Measurements from ENCODE around the gene MOGAT2.

MOGAT2 gene

DNA sequence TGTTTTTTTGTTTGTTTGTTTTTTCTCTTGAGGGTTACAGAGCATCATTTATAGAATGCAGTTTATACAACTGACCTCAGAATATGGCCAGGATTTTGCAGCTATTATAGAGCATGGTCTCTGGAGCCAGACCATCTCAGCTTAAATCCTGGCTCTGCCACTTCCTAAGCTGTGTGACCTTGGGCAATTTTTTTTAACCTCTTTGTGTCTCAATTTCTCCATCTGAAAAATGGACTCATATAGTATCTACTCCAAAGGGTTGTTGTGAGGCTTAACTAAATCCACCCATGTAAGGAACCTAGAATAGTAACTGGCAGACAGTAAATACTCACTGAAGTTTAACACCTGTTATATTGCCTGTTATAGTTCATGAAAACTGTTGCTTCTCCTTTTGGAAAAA is 42.6 kb downstream of the MOGAT2 start:
- DNase-seq = no peak

DNA sequence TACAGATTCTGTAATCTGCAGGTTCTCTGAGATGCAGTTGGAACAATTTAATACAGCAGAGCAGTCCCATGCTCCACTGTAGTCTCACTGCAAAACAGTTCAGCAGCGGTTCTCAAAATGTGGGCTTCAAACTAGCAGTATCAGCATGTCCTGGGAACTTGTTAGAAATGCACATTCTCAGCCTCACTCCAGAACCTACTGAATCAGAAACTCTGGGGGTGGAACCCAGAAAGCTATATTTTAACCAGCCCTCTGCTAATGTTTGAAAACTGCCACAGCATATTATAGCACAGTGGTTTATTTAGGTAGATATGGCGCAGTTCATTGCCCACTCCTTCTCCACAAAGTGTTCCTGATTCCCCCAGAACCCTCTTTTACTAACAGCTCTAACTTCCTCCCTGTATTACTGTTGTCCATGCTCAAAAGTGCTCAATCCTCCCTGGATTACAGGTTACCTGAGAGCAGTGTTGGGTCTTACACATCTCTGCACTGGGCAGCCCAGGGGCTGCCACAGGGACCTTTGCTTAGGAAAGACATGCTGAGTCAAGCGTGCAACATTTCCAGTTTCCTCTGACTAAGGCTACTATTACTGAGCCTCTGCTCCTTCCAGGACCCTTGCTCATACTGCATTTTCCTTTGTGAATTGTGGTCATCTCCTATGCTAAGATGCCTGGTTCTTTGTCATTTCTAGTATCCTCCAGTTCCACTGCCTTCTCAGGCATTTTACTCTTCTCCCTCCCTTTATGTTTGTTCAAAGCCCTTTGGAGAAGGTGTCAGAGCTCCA is 43.3 kb downstream of the MOGAT2 start:
- no peak for DNase-seq

DNA sequence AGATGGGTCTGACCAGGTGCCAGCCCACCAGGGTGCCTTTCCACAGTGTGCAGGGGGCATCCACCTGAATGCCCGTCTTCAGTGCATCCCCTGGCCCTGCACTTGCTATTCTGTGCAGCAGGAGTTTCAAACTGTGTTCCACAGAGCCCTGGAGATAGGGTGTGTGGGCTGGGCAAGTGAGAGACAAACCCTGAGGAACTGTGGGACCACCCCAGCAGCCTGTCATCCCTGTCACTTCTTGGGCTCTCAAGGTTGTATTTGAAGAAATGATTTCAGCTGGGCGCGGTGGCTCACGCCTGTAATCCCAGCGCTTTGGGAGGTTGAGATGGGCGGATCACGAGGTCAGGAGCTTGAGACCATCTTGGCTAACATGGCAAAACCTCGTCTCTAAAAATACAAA is 44.5 kb downstream of the MOGAT2 start:
- no peak for DNase-seq

DNA sequence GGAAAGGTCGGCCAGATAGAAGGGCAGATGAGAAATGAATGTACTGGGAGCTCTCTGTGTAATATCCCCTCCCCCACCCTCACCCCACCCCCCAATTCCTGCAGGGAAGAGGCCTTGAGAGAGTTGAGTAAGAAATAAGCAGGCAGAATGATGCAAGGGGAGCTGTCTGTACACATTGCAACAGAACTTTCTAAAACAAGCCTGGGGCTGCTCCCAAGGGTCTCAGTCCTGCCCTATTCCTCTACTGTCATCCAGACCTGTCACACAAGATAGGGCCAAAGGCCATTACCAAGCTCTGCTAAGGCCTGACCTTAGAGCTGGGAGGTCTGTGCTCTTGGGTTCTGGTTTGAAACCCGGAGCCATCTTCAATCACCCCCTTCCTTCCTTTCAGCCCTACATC is 45.2 kb downstream of the MOGAT2 start:
- DNase-seq = peak; percentile 55 to 57

DNA sequence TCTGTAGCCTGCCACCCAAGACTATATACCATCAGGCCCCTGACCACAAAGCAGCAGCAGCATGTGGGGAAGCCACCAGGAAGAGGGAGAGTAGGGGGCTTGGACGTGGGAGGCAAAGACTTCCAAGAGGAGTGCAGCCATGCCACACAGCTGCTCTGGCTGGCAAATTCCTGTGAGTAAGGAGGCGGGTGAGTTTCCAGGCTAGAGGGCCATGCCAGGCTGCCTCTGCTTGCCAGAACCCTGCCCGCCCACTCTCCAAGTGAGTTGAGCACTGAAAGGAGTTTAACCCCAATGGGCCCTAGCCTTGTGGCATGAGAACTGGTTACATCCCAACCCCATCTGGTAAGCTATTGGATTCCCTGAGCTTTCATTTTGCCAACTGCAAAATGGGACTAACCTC is 46.2 kb downstream of the MOGAT2 start:
- no peak for DNase-seq

DNA sequence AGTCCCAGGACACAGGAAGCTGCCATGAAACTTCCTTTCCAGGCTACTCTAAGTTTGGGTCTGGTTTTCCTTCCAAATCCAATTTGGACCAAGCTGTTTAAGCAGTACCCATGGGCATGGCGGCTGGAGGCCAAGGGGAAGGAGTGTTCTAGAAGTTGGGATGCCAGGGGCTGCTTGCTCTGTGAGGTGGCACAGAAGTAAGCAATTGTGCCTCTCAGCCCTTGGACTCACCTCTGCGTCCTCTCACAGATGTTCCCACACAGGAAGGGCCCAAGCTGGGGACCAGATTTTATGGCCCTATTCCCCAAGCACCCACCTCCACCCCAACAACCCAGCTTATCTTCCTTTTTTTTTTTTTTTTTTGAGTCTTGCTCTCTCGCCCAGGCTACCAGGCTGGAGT is 47.5 kb downstream of the MOGAT2 start:
- no peak for DNase-seq

DNA sequence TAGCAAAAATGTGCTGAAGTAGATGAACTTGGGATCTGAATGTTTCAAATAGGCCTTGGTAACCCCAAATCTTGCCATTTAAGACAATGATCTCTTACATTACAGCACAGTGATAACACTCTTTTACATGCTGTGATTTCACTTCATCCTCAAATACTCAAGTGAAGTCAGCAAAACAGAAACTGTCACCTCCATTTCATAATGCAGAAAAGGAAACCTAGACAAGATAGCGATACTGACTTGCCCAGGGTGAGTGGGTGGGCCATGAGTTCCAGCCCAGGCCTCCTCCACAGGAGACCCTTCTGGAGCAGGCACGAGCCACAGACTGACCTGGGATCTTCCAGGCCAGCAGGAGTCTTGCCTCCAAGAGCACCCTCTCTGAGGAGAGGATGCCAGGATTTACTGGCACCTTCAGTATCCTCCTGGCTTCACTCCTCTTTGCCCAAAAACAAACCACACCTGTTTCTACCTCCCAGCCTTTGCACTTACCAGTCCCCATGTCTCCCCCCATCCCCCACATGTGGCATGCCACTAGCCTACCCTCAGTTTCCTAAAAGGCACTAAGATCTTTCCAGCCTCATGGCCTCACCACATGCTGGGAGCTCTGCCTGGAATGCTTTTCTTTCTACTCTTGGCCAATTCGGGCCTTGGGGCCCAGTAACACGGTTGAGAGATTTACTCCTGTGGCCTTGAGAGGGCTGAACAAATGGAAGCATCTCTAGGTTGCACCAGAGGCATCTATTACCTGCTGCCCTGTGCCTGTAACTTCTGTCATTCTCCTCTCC is 49.0 kb downstream of the MOGAT2 start:
- DNase-seq = no peak

DNA sequence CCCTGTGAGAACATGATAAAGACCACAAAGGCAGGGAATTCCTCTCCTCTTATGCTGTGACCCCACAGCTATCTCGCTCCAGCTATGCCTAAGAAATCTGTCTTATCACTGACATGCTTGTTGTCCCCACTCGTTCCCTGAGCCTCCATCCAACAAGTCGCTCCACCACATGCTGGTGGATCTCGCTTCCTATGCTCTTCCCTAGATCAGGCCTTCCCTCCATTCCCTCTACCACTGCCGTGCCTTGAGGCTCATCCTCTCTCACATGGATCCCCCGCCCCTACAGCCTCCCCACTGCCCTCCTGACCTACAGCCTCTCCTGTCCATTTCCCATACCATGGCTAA is 49.6 kb downstream of the MOGAT2 start:
- DNase-seq = no peak

DNA sequence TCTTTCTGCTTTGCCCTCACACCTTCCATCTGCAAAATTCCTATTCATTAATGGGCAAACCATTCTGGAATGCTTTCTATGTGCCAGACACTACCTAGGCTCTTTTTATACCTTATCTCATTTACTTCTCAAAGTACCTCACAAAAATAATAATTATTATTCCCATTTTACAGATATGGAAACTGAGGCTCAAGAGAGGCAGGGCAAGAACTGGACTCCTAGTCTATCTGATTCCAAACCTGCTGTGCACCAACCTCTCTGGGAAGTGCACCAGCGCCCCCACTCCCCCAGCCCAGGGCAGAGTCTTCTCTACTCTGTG is 50.1 kb downstream of the MOGAT2 start:
- no peak for DNase-seq

DNA sequence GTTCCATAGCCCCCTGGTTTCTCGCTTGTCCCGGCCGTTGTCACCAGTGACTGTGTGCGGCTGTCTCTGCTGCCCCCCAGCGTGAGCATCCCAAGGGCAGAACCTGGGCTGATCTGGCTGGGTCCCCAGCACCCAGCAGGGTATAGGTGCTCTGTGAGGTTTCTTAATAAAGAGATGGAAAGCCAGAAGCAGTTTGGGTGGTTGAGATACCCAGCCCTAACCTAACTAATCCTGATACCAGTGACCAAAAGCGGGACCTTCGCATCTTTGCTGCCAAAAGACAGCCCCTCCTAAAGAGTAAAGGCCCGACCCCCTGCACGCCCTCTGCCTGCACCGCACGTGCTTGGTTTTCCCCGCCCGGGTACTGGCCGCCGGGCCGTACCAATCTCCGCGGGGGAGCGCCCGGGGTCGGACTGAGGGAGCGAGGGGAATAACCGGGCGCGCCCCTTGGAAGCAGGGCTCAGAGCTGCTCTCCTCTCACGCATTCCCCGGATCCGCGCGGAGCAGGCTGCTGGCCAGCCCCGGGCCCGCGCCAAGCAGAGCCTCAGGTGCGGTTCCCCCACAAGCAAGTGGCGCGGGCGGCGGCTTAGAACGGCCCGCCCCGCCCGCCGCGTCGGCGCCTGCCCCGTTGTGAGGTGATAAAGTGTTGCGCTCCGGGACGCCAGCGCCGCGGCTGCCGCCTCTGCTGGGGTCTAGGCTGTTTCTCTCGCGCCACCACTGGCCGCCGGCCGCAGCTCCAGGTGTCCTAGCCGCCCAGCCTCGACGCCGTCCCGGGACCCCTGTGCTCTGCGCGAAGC is 50.7 kb downstream of the MOGAT2 start, which contains the start of gene DGAT2:
TSS of gene DGAT2 (plus strand) at position 667 of the 797 bp plus-strand sequence. CDS start 214 bp downstream, outside the sequence.
- DNase-seq = peak in 1 of 2 donors; percentile 68

DNA sequence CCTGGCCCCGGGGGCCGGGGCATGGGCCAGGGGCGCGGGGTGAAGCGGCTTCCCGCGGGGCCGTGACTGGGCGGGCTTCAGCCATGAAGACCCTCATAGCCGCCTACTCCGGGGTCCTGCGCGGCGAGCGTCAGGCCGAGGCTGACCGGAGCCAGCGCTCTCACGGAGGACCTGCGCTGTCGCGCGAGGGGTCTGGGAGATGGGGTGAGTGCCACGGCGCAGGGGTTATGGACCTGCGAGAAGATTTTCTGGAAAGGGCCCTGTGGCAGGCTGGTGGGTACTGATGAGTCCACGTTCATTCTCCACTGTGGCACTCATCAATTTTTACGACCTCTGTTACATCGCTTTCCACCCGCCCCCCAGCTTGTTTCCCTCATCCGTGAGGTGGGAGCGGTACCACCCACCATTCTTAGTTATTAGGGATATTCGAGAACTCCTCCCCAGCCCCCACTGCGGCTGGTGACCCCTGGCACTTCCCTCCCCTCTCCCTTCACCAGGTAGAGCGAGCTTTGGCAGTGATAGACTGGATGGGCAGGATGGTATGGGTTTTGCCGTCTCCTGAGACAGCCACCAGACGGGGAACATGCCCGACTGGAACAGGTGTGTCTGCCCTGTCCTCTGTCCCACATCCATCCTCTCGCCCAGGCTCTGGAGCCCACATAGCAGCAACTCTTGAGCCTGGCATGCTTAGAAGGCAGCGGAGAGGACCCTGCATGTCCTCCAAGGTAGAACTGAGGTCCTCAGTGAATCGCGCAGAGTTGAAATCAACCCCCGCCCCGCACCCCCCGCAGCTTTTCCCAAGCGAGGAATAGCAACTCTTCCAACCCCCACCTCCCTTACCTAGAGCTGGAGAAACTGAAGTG is 51.5 kb downstream of the MOGAT2 start:
- DNase-seq = no peak

DNA sequence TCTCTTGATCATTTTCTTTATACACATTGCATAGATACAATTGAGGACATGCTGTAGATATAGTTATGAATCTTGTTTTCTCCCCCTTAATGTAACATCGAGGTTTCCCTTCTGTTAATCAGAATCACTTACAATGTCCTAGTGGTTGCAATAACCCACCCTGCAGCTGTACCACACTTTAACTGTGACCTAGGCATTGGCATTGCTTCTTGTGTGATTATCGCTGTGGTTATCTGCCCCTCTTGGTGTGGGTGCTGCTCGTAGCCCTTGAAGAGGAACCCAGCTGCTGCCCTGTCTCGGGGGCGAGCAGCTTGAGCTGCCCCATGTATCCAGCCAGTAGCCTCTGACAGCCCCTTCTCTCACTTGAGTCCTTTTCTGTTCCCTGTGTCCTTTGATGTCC is 52.5 kb downstream of the MOGAT2 start:
- no peak for DNase-seq

DNA sequence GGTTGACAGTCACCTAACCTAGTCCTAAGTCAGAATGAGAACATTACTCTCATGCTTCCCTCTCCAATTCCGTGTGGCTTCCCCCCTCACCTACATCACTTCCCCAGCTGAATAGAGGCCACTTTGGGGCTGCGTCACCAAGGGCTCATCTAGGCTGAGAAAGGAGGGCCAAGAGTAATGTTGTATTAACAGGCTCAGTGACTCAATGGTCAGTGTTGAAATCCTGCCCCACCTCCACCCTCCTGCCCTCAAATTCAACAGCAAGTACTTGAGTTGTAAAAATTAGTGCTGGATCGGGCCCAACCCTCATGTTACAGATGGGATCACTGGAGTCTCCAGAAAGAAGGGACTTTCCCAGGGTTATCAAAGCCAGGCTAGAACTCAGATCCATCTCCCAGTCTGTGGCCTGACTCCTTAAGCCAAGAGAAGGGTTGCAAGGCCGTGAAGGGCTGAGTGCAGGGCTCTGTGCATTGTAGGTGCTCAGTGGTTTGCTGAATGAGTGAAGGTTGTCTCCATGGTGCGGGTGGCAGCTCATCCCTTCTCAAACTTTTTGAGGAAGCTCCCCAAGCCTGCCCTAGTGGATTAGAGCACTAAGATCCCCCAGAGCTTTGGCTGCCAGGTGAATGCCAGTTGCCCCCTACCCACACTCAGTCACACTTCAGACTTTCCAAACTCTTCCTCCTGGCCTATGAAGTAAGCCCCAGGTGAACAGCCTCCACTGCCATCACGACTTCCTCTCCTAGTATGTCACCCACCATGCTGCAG is 54.2 kb downstream of the MOGAT2 start:
- DNase-seq = peak; percentile 90 to 96

DNA sequence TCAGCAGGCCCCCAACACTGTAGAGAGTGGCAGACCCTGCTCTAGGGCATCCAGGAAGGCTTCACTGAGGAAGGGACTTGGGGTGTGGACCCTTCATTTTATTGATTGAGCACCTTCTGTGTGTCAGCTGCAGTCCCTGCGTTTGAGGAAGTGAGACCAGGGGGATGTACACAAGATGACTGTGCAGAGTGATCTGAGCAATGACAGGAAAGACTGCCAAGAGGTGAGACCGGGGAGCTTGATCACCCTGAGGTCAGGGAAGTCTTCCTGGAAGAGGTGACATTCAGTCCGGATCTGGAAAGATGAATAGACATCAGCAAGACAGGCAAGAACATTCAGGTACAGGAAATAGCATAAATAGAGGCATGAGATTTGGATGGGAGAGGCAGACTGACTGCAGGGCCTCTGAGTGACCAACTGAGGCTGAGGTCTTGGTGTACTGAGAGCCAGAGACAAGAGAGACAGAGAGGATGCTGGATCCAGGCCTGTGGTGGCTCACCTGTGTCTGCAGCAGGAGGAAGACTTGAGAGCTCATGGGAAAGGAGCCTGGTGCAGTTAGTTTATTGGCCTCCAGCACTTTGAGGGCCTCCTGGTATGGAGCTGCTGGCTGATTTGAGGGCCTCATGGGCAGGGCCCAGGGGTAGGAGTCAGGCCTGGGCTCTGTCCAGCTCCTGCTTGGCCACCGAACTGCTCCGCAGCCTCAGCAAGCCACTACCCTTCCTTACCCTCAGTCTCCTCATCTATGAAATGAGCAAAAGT is 56.1 kb downstream of the MOGAT2 start:
- DNase-seq = peak; percentile 62 to 74

DNA sequence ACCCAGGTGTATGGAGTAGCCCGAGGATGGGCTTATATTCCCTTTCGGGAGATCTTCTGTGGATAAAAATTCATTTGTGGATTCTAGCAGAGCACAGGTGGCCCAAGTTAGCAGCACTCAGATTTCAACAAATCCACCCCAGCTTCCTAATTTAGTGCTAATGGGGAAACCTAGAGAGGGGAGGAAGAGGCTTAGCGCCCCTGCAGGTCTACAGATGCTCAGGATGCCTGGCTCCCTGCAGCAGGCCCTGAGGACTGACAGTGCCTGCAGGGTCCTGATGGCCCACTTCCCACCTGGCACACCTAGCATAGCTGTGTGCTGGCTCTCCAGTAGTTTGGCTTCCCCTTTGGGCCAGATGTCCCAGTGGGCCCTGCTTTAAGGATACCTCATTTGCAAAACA is 57.4 kb downstream of the MOGAT2 start:
- DNase-seq = no peak

DNA sequence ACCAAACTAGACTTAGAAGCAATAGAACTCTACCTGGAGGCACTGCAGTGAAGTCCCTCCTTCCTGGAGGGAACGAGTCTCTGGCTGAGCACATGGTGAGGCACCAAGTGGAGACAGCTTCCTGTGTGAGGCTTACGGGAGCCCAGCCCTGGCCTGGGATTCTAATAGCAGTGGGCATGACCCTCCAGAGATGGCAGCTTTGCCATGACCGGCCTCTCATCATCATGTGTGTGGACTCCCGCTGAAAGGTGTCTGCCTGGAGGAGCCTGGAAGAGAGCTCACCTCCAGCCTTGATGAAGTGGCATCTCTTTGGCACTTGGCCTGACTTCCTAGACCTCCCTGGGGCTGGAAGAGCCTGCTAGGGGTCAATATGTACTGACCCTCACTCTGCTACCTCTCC is 58.9 kb downstream of the MOGAT2 start:
- DNase-seq = no peak

DNA sequence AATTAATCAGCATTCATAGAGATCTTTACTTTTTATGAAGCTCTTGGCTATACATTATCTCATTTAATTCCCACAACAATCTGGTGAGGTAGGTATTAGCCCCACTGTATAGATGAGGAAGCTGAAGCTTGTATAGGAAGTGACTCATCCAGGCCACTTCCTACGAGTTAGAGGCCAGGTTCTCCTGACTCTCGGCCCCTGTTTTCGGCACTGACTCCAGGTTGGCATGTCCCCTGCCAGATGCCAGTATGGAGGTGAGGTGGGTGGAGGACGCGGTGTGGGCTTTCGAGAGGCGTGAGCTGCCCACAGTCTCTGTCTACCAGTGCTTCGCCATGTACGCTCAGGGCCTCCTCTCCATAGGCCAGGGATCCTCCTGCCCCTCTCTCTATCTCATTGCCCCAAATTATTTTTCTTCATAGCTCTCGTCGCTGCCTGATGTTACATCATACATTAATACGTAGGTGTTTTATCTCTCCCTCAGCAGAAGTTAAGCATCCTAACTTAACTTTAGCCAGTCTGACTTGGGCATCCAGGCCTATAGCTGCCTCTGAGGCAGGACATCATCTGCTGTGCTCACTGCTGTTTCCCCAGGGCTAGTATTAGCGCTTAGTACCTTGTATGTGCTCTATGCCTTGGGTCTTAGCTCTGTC is 59.9 kb downstream of the MOGAT2 start:
- DNase-seq = peak; percentile 60 to 66

DNA sequence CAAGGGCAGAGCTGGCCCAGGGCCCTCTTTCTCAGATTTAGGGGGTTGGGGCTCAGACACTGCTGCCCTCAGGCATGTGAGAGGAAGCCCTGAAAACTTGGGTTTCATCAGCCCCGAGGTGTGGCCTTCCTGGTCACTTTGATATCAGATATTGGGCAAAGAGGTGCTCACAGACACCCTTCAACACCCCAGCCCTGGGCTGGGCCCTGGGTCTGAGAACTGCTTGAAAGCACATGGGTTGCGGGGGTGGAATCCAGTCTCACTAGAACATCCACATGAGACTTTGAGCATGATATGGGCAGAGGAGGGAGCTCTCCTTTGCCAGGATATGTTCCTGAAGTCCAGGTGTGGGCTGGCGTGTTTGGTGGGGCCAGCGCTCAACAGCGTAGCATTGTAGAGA is 61.3 kb downstream of the MOGAT2 start:
- no peak for DNase-seq

DNA sequence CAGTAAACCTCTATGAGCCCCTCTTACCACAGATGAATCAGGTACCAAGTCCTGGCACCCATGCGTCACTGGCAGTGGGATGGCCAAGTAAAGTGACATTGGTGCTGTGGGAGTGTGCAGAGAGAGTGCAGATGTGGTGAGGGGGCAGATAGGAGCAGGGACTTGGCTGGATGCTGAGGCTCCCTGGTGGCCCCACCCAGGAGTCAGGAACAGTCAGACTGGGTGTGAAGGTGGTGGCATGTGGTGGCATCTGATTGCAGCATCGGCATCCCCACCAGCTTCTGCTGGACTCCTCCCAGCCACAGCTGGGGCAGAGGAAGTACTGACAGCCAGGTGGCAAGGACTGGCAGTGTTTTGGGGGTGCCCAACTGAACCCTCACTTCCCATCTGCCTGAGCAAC is 62.3 kb downstream of the MOGAT2 start:
- no peak for DNase-seq

DNA sequence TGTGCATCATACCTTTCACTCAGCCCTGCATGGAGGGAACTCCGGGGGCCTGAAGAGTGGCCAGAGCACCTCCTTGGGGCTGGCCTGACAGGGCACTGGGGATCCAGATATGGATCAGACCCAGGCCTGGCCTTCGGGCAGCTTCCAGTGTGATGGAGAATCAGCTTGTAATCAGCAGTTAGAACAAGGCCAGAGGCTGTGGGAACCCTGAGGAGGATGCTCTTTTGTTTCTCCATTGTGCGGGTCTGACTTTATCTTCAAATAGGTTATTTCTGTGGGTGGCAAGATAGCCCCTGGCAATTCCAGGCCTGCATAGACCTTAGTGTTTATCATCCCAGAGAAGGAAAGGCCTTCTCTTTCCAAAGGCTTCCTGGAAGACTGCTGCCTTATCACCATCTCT is 63.2 kb downstream of the MOGAT2 start:
- no peak for DNase-seq

DNA sequence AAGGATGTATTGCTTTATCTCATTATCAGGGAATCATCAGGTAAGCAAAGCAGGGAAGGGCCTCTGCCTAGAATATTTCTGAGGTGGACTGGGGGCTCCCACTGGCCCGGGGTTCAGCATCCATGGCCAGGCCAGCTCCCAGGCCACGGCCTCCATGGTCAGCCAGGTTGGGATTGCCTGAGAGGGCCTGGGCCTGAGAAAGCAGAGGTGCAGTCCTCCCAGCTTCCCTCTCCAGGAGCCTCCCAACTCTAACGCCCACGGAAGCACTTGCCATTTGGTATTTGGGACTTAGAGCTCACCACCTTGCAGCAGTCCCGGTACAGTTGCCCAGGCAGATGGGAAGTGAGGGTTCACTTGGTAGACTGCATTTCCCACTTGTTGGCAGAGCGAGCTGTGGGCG is 63.7 kb downstream of the MOGAT2 start:
- DNase-seq = no peak

Measured in inflammatory macrophage treated with lipopolysaccharide for 1 hour (primary cell).